A673 (cell line): ENCODE data around the gene ALDH3B2. TPM values are rescaled to one million over a fixed set of nuclear protein-coding genes. Genes with fewer than 3 reads are reported as not detected.
"Not testable (repeated sequence)": the region's sequence is repeated elsewhere in the genome, so short reads cannot be mapped to it uniquely, and the experiment has no call there.

ENCODE experiments used
- BruUV-seq: library from RNA; stranded (reverse); fragments of 400-500 nt; replicated peaks from 2 replicates; lab custom pipeline; 2021; lab: Mats Ljungman, UMichigan
- CTCF ChIA-PET: fragments of 300-600 bp; sonication (Branson Sonifier 250); formaldehyde crosslinking; loops from one replicate; lab custom pipeline; 2022; ENCODE audit warnings: antibody characterized with exemption; lab: Charles Lee
- POLR2A ChIA-PET: fragments of 300-600 bp; sonication (Branson Sonifier 250); formaldehyde crosslinking; loops from one replicate; lab custom pipeline; 2022; ENCODE audit warnings: antibody characterized with exemption; ENCODE audit not compliant: low non-redundant PET; lab: Charles Lee
- DNase-seq: peaks from one replicate; pipeline ENCODE4 v3.0.0-alpha.2; 2015; ENCODE audit warnings: low spot score
- H3K27ac ChIP-seq: fragments of 200-600 bp; sonication (generic); 2 replicates; pipeline ENCODE4 v1.5.1; 2016; ENCODE audit warnings: mixed run types, low read depth, mild to moderate bottlenecking, mixed read lengths, antibody characterized with exemption, low read length; ENCODE audit not compliant: poor library complexity, severe bottlenecking
- H3K27me3 ChIP-seq: fragments of 200-600 bp; sonication (generic); replicated peaks from 2 replicates; pipeline ENCODE4 v1.6.1; 2017; ENCODE audit warnings: mixed run types, low read depth, mild to moderate bottlenecking, mixed read lengths, antibody characterized with exemption, low read length; ENCODE audit not compliant: insufficient read depth, poor library complexity
- H3K36me3 ChIP-seq: fragments of 200-600 bp; sonication (generic); 2 replicates; pipeline ENCODE4 v1.6.1; 2016; ENCODE audit warnings: mixed run types, mild to moderate bottlenecking, mixed read lengths, antibody characterized with exemption, low read length; ENCODE audit not compliant: insufficient read depth, poor library complexity, severe bottlenecking
- H3K4me1 ChIP-seq: fragments of 200-600 bp; sonication (generic); 2 replicates; pipeline ENCODE4 v1.6.1; 2017; ENCODE audit warnings: mixed run types, mild to moderate bottlenecking, mixed read lengths, antibody characterized with exemption, low read length; ENCODE audit not compliant: insufficient read depth, poor library complexity, severe bottlenecking
- H3K4me3 ChIP-seq: fragments of 200-600 bp; sonication (generic); 2 replicates; pipeline ENCODE4 v1.5.1; 2016; ENCODE audit warnings: low read depth, mixed run types, mild to moderate bottlenecking, mixed read lengths, low read length; ENCODE audit not compliant: poor library complexity, severe bottlenecking
- H3K9me3 ChIP-seq: fragments of 200-600 bp; sonication (generic); 2 replicates; pipeline ENCODE4 v1.6.1; 2016; ENCODE audit warnings: mixed run types, low read depth, mild to moderate bottlenecking, mixed read lengths, antibody characterized with exemption, low read length; ENCODE audit not compliant: poor library complexity, severe bottlenecking
- EZH2 ChIP-seq: fragments of 200-600 bp; sonication (generic); IDR thresholded peaks from 2 replicates; pipeline ENCODE4 v1.6.1; 2017; ENCODE audit warnings: borderline replicate concordance, low read depth, mild to moderate bottlenecking, mixed read lengths, antibody characterized with exemption, low read length; ENCODE audit not compliant: poor library complexity, severe bottlenecking
- intact Hi-C: fragments of 100-400 bp; cut with micrococcal nuclease; formaldehyde crosslinking; loops from one replicate; pipeline ENCODE4 v1.10.0; 2022; ENCODE audit not compliant: unreplicated experiment
- total RNA-seq: library from RNA; stranded (reverse); gene quantifications from 2 replicates; pipeline ENCODE4 v1.2.3, GENCODE V29; 2021
- TF ChIP-seq, protein P1 (sequence below): fragments of 300-800, 200-600 bp; sonication (generic); conservative IDR thresholded peaks from 2 replicates; pipeline ENCODE4 v1.5.1; 2017; ENCODE audit warnings: low read depth, mild to moderate bottlenecking, antibody characterized with exemption, low read length, moderate library complexity, mixed read lengths

The ALDH3B2 gene
- total RNA-seq, 1 experiment from 2014 or later = not detected

DNA sequence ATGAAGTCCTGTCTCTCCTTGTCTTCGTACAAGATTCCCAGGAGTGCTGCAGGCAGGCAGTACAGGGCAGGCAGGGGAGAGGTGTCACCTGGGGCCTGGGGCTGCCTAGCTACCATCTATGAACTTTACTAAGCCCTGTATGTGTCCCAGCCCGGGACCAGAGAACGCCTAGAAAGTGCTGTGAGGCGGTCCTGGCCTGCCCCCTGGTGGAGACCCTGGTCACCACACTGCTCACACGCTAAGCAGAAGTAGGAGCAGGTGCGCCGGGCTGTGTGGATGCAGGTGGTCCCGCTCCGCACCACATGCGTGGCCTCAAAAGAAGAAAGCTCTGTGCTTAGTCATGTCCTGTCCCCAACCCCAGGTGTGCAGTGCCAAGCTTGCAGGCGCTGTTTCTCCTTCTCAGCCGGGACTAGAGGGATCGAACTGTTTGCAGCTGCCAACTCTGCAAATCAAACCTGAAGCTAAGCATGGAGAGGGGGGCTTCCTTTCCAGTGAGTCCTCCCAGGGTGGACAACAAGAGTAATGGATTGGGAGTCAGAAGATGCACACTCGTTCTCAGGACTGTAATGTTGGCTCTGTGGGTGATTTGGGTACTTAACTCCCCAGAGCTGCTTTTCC, 39.6 kb upstream of the ALDH3B2 start:
- H3K4me1 ChIP-seq, H3K9me3 ChIP-seq, H3K36me3 ChIP-seq, POLR2A ChIA-PET, H3K27ac ChIP-seq, H3K27me3 ChIP-seq, H3K4me3 ChIP-seq, DNase-seq, intact Hi-C loops, BruUV-seq: not testable (repeated sequence)
- TF ChIP-seq, protein P1, sequence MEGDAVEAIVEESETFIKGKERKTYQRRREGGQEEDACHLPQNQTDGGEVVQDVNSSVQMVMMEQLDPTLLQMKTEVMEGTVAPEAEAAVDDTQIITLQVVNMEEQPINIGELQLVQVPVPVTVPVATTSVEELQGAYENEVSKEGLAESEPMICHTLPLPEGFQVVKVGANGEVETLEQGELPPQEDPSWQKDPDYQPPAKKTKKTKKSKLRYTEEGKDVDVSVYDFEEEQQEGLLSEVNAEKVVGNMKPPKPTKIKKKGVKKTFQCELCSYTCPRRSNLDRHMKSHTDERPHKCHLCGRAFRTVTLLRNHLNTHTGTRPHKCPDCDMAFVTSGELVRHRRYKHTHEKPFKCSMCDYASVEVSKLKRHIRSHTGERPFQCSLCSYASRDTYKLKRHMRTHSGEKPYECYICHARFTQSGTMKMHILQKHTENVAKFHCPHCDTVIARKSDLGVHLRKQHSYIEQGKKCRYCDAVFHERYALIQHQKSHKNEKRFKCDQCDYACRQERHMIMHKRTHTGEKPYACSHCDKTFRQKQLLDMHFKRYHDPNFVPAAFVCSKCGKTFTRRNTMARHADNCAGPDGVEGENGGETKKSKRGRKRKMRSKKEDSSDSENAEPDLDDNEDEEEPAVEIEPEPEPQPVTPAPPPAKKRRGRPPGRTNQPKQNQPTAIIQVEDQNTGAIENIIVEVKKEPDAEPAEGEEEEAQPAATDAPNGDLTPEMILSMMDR = peak; percentile 36; the same call in 1 of the 2 replicates
- CTCF ChIA-PET = interaction anchor here (0.6 kb wide), 1 partner anchor 85 kb away, joined by 3 read pairs; the partner anchor contains the start of gene NUDT8

DNA sequence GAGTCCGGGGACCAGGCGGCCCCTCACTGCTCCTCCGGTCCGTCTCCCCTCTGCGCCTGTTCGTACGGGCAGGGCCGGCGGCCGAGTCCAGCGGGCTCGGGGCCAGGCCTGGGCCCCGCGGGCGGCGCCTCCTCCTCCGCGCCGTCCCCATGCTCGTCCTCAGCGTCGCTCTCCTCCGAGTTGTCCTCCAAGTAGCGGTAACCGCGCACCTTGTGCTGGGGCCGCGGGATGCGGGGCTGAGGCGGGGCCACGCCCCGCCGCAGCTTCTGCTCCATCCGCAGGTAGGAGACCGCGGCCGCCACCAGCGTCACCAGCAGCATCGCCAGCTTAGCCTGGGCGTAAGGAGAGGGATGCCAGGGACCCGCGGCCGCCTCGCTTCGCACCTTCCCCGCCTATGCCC, 37.3 kb upstream of the ALDH3B2 start:
- H3K9me3 ChIP-seq, DNase-seq, H3K4me3 ChIP-seq, intact Hi-C loops, BruUV-seq, H3K27ac ChIP-seq, H3K27me3 ChIP-seq, CTCF ChIA-PET, POLR2A ChIA-PET, H3K36me3 ChIP-seq, H3K4me1 ChIP-seq: not testable (repeated sequence)

DNA sequence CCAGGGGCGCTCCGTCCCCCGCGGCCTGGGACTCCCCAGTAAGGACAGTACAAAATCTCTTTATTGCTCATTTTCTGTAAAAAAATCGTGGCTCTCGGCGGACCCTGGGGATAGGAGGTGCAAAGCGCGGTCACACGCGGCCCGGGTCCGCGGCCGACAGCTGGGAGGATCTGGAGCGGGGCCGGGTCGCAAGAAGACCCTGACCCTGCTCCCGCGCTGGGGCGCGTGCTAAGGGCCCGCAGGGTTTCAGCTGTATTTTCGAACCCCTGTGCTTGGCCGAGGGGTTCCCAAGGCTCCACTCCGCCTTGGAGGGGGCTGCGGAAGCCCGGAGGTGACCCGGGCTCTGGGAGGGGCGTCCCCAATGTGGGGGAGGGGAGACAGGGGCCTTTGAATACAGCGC, 36.8 kb upstream of the ALDH3B2 start:
- H3K27me3 ChIP-seq, DNase-seq, H3K4me3 ChIP-seq, BruUV-seq, CTCF ChIA-PET, H3K36me3 ChIP-seq, intact Hi-C loops, H3K9me3 ChIP-seq, H3K27ac ChIP-seq, POLR2A ChIA-PET, H3K4me1 ChIP-seq: not testable (repeated sequence)

DNA sequence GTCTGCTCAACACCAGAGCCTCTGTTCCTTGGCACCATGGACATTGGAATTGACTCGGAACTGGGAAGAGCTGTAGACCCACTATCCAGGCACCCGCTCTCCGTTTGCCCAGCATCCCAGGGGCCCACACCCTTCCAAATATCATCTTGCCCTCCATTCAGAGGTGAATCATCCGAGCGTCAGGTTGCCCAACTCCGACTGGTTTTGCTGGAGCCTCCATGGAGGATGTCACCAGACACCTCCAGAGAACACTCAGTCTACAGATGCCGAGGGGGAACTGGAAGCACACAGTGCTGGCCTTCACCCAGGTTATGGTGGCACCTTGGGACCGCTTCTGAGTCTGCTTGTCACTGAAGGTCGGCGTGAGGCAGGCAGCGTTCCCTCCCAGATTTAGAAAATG, 35.4 kb upstream of the ALDH3B2 start:
- intact Hi-C loops, H3K4me1 ChIP-seq, POLR2A ChIA-PET, BruUV-seq, H3K27me3 ChIP-seq, DNase-seq, H3K27ac ChIP-seq, CTCF ChIA-PET, H3K9me3 ChIP-seq, H3K36me3 ChIP-seq, H3K4me3 ChIP-seq: not testable (repeated sequence)

DNA sequence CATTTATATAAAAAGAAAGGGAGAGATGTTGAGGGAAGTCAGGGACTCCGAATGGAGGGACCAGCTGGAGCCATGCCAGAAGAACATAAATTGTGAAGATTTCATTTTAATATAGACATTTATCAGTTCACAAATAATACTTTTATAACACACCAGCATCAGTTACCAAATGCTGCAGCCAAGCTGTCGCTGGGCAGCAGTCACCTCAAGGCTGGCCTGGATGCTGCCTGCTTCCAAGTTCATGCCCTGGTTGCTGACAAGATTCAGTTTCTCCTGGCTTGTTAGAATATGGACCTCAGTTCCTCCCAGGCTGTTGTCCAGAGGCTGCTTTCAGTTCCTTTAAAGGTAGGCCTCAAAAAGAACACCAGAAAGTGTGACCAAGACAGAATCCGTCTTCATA, 30.8 kb upstream of the ALDH3B2 start:
- no TSS peak for BruUV-seq
- POLR2A ChIA-PET = no interaction called here
- H3K36me3 ChIP-seq = no peaks in the 10 kb centered on the region
- H3K4me3 ChIP-seq = no peak overlapping the region
- no peaks in the 10 kb centered on the region for H3K9me3 ChIP-seq
- CTCF ChIA-PET = no interaction called here
- H3K4me1 ChIP-seq = no peaks in the 10 kb centered on the region
- intact Hi-C loops = no loop called here
- no peak overlapping the region for H3K27ac ChIP-seq
- DNase-seq = no peak
- no peaks in the 10 kb centered on the region for H3K27me3 ChIP-seq
- TF ChIP-seq, protein P1 = no peak
- no peak for TF ChIP-seq EZH2
